GM18526 (cell line): Measurements from ENCODE around the gene THSD7B.

Source experiments
- POLR2A ChIP-seq: IDR thresholded peaks from 3 replicates; pipeline ENCODE4 v1.6.1; 2011; ENCODE audit not compliant: insufficient read length; ENCODE audit errors: extremely low read depth

Gene THSD7B

DNA sequence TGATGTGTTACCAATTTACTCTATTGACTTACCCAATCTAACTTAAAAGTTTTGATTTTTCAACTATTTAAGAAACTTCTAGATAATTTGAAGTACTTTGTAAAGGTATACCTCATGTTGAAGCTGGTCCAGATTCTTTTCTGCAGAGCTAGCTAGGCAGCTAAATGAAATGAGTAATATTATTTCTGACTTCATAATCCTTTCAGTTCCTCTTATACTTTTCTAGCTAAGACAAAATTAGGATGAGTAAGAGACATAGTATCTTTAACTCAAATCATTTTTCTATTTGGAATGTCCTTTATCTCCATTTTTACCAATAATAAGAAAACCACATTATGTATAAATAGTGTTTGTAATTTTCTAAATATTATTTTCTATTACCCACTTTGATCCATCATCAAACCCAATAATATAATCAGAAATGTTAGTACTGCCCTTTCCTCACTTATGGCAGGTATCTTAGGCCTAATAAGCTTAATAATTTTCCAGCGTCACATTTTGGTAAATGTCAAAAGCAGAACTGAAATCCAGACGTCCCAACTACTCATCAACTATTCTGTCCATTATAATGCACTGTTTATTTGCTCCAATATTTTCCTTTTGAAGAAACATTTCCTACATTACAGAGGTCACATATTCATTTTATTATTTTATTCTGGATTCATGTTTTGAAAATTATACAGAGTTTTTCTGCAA lies 456.6 kb downstream of the THSD7B start:
- TF ChIP-seq POLR2A = no peak

DNA sequence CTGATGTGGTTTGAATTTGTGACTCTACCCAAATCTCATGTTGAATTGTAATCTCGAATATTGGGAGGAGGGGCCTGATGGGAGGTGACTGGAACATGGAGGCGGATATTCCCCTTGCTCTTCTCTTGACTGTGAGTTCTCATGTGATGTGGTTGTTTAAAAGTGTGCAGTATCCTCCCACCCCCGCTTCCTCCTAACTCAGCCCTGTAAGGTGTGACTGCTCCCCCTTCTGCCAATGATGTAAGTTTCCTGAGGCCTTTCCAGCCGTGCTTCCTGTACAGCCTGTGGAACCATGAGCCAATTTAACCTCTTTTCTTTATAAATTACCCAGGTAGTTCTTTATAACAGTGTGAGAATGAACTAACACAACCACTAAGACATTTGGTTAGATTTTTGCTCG lies 458.4 kb downstream of the THSD7B start:
- TF ChIP-seq POLR2A = no peak

DNA sequence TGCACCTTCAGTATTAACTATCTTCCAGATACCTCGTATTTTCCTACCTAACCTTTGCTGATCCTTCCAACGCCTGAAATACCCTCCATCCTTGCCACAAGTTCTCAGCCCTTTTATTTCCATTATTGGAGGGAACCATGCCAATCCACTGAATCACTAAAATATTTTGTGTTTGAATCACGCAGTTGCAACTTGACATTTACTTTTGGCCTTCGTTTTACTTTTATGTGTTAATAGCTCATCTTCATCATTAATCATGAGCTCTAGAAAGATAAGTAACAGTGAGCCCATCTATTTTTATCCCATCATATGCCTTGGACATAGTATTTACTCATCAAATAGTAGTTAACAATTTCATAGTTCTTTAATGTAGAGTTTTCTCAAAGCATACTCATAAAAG lies 463.2 kb downstream of the THSD7B start:
- TF ChIP-seq POLR2A = no peak

DNA sequence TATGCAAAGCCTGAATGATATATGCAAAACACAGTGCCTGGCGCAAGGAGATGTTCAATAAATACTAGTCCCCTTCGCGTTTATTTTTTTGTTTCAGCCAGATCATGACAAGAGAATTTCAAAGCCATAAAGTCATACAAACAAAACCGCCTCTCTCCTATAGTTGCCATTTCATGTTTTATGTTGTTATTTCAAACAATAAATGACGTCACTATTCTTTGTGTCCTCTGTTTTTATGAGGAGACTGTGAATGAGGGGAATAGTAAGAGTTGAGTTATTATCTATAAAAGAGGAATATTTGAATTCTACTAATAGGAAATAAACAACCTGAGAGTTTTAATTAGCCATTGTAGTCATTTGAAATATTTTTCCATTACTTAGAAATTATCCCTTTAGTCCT lies 464.5 kb downstream of the THSD7B start:
- TF ChIP-seq POLR2A = no peak

DNA sequence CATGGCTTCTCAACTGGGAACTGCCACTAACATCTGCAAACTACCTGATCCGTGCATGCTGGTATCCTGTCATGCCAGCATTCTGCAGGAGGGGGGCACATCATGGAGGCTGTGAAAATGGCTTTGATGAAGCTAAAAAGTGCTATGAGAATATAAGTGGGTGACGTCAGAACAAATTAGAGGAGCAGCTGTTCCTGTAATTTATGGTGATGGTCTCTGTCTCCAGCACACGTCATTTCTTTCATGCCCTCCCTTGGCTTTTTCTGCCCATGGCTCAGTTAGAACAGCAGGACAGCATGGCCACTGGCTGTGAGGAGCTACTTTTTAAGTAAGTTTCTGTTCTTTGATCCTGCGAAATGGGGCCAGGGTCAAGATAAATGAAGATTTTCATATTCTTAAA lies 466.3 kb downstream of the THSD7B start:
- TF ChIP-seq POLR2A = no peak

DNA sequence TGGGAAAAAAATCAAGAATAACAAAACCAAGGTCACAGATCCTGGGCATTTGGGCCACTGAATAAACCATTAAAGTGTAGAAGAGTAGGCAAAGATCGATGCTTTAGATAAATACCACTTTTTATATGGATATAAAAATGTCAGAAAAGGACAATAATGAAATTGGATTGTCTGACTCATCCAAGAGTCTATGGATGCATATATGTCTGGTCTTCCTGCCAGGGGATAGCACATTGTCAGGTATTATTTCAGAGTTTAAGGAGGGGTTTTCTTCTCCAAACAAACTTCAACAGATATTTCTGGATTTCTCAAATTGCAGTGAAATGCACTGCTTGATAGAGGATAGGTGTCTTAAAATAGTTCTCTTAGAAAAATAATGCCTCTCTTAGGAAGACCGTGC lies 466.7 kb downstream of the THSD7B start:
- no peak for TF ChIP-seq POLR2A

DNA sequence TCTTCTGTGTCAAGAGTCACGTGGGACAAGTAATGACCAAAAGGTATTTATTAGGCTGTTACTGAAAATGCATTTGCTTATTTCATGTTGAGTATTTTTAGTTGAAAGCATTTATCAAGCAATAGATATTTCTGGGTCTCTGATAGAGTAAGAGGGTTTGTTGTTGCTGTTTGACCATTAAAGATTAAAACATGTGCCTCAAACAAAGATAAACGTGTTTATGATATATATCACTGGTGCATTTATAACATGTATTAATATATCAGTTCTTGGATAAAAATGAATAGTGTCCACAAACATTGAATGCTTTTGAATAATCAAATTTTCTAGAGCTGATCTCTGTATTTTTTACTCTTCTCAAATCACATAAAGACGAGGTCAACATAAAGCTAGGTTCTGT lies 467.7 kb downstream of the THSD7B start:
- no peak for TF ChIP-seq POLR2A

DNA sequence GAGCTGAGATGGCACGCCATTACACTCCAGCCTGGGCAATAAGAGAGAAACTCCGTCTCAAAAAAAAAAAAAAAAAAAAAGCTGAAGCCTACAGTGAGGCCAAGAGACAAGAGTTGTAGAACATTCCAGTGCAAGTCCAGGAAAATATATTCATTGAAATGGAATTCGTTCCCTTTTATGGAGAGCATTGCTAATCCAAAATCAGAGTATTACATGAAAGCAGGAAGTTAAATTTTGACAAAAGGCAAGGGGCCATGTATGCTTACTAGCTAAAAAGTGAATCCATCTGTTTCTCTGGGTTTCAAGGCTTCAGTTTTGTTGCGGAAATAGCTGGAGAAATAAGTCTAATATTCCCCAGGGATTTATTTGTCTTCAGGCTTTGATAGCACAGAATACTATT lies 471.7 kb downstream of the THSD7B start:
- TF ChIP-seq POLR2A = no peak

DNA sequence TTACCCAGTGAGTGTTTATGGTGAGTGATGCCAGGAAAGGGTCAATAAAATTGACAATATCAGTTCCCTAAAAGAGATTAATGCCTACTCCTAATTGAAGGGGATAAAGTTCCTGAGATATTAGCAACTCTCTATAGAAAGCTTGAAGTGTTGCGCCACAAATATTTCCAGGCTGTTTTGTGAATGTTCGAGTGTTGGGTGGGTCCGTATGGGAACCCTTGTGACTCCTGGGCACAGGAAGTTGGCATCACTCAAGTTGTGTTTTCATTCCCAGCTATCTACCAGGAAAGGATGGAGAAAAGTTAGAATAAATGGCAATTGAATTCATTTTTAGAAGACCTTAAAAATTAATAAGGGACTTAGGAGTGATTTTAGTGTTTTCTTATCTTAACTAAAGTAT lies 472.7 kb downstream of the THSD7B start:
- no peak for TF ChIP-seq POLR2A

DNA sequence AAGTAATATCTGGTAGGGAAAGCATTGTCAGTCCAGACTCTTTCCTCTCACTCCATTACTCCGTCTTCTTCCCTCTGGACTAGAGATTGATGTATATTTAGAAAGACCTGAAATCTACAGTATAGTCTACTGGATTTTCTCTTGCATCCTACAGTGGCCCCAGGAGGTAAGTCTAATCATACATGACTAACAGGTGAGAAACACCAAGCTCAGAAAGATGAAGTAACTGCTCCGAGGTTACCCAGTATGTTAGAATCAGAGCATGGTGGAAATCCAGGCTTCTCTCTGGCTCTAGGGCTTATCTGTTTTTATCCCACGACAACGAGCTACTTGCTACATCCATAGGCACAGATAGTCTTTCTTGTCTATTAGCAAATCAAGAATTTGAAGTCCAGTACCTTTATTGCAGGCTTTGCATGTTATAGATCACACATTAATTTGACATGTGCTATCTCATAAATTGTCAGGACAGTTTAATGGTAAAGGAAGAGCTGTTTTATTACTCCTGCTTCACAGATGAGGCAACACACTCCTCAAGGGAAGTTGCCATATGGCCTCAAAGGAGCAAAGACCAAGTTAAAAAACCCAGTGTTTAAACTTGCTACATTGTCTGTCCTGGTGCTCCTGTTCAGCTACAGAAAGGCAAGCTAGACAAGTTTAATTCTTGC lies 484.3 kb downstream of the THSD7B start:
- TF ChIP-seq POLR2A = no peak

DNA sequence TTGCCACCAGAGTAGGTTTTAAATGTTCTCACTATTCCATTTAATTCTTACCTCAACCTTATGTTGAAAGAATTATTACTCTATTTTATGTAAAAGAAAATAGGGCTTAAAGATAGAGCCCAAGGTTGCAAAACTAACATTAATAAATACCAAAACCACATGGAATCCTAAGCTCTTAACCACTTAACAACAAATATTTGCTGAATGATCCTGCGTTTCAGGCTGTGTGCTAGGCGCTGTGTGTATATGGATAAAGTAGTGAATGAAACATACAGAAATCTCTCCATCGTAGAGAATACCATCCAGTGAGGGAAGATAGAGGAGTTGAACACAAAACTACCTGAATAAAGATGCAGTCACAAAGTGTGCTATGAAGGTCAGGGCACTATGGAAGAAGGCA lies 485.1 kb downstream of the THSD7B start:
- no peak for TF ChIP-seq POLR2A

DNA sequence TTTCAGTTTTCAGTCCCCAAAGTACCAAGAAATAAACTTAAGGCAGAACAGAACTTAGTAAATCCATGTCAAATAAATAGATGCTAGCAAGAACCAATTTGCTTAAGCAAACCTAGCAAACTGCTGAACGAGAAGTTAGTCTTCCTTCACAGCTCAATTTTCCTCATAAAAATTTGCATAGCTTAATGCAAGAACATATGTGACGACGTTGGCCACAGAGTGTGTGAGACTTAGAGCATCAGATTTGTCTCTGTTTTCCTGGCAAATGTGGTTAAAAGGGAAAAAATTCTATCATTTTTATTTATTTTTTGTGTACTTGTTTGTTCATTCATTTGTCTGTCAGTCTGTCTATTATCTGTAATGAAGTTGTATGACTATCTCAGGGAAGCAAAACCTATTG lies 485.7 kb downstream of the THSD7B start:
- no peak for TF ChIP-seq POLR2A

DNA sequence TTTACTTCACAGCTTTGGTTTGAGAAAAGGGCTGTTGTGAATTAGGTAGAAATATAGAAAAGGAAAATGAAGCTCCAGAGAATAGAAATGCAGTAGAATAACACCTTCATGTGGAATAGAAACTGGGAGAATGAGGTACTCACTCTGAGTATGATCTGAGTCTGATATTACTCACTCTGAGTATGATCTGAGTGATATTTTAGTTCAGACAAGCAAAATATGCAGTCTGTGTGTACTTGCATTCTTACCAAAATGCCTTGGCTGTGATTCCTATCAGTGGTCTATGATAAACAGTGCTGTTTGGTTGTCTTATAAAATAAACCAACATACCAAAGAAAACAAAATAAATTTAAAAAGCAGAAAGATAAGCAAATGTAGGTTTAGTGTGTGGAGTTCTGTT lies 487.6 kb downstream of the THSD7B start:
- no peak for TF ChIP-seq POLR2A

DNA sequence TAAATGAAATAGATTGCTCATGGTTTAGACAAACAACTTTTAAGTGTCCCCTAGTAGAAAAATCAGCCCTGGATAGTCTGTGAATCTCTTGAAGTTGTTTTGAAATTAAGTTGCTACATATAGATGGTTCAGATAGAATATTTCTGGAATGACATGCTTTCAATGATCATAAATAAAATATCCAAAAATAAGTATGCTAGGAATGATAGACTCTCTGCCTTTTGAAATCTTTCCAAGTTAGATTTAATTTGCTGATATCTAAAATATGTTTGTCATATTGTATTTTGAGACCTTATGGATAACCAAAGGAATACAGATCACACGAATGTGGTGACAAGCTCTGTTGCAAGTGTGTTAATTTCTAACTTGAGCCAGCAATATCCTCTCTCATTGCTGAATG lies 488.7 kb downstream of the THSD7B start:
- TF ChIP-seq POLR2A = no peak

DNA sequence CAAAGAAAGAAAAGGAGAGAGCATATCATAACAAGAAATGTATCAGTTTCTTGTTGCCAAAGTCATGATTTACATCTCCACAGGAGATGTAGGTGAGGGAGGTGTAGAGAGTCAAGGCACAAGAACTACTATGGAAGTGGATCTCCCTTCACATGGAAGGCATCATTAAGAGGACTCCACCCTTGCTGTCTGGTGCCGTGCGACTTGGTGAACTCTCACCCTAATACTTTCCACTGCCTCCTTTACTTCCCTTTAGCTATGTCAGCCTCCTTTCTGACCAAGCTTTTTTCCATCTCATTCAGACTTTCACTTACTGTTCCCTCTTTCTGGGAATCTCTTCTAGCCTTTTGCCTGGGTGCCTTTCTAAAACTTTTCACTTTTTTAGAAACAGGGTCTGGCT lies 490.0 kb downstream of the THSD7B start:
- no peak for TF ChIP-seq POLR2A

DNA sequence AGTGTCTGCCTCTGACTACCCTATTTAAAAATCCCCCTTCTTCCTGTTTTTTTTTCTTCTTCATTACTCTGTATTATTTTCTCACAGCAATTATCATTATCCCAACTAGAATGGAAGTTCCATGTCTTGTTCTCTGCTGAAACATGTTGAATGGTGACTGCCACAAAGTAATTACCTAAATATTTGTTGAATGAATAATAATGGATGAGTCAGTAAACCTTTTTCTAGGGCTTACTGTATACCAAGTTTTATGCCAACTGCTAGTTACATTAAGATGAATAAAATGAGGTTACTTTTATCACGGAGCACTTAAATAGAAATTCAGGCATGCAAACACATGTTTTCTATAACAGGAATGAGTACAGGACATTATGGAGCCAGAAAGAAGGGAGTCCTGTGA lies 490.6 kb downstream of the THSD7B start:
- TF ChIP-seq POLR2A = no peak

DNA sequence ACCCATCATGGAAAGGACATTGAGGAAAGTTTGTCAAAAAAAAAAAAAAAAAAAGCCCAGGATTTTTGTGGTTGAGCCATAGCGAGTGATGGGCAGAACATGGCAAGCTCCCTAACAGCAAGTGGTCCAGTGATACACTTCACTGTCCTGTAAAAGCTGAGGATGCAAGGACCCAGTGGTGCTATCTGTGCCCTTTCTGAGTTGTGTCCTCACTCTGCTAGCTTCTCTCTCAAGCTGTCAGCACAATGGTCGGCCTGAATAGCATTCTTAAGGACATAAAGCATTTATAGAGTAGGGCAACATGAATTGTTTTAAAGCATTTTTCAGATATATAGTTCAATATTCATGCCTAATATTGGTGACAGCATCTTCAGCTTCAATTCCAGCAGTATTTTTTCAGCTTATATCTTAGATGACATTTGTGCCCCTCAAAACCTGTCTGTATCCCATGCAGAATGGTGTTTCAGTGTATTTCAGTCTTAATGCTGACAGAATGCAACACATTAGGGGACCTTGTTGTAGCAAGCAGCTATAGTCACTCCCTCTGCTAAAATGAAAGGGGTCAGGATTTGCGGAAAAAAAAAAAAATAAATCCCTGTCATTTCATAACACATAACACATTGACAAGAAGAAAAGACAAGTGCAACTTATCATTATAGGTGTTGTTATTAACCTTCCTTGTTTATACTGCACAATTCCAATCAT lies 496.7 kb downstream of the THSD7B start:
- no peak for TF ChIP-seq POLR2A

DNA sequence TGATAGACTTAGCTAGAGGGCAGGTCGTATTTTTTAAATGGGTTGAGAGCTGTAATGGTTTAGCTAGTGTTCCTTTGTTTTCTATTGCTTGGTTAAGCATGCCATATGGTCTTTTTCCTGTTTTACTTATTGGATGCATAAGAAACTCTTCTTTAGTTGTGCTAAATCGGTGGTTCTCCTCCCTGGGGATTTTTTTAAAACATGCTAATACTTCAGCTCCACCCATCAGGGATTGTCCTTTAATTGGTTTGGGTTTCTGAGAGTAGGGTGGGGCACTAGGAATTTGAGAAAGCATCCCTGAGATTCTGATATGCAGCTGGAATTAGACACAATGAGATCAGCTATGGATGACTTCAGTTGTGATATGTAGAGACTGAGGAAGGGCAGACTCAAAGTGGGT lies 497.2 kb downstream of the THSD7B start:
- no peak for TF ChIP-seq POLR2A
